ENCODE results near the gene SMTNL2.
"Not testable (repeated sequence)": the region's sequence is repeated elsewhere in the genome, so short reads cannot be mapped to it uniquely, and the experiment has no call there.

Gene SMTNL2

DNA sequence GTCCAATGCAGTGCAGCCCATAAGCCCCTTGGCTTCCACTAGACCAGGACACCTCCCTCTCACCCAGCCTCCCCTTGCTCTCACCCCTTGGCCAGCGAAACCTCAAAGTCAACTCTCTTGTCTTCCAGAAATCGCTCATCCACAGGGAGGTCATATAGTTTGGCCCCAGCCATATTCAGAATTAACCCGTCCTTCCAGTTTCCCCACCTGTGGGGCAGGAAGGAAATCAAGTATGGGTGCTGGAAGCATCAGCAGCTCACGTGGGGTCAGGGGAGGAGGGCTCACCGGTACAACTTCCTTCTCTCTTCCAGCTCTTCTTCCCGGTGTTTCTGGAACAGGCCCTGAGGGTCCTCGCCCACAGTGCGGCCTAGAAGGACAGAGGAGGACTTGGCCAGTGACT lies 54.4 kb downstream of the SMTNL2 start:
- DNase-seq = not testable (repeated sequence)

DNA sequence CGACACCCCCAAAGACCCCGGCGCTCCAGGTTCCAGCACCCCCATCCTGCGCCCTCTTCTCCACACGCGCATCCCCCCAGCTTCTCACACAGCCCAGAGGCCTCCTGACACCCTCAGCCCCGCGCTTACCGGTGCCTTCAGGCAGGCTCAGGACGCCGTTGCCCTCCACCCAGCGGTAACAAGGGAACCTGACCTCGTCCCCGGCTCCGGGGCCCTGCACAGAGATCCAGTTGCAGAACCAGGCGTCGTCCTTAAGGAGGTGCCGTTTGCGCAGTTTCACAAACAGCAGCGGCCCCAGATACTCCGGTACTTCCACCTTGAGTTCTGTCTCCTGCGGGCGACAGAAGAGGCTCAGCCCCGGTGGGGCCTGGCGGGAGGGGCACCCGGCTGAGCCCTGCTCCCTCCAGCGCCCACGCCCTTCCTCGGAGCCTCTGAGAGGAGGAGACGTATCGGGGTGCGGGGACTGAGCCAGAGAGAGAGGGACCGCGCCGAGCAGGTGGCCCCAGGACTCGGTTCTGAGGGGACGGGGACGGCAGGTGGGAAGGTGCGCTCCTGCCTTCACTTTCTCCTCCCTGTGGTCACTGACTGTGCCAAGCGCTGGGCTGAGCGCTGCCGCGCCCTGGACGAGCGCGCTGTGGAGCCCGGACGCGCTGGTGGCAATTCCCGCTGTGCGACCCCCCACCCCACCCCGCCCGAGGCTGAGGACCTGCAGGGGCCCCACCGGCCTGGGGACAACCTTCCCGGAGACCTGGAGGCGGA lies 55.2 kb downstream of the SMTNL2 start:
- peak; percentile 10 for DNase-seq

DNA sequence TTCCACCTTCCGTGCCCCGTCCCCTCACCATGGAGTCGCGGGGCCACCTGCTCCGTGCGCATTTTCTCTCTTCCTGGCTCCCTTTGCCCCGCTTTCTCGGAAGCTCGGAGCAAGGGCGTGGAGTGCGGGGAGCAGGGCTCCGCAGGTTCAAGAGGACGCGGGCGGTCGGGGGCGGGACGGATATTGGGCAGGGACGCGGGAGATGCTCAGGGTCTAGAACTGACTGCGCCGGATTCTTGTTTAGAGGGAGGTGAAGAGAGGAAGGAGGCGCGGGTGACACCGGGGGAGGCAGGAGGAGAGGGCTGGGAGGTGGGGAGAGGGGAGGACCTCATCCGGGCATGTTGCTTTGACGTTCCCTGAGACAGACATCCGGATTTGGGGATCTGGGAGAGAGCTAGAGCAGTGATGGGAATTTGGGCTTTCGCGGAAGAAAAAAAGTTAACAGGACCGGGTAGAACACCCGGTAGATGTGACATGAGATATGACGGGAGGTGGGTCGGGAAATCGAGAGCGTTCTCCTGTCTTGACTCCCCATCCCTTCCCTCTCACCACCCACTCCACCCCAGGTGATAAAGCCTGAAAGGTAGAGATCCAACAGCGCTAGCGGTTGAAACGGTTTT lies 56.4 kb downstream of the SMTNL2 start:
- DNase-seq = not testable (repeated sequence)

GRCh38 chr17:4641297-4642195 lies 57.2 kb downstream of the SMTNL2 start, which contains the start of gene ALOX15:
Gene ALOX15, minus strand, starts transcription at chr17:4641678. Its CDS starts 27 bp downstream, at chr17:4641651.
- DNase-seq = no peak

DNA sequence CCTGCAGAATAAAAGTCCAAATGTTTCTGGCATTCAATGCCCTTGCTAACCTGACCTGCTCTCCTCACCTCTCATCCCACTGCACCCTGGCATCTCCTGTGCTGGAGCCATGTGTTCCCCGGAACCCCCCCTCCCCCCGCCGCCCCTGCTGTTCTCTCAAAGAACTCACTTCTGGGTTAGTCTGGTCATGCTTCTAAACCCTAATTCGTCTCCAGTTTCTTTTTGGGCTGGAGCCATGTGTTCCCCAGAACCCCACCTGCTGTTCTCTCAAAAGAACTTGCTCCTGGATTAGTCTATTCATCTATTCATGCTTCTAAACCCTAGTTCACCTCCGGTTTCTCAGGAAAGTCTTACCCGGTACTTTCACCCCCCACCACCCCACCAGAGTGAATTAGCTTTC lies 58.0 kb downstream of the SMTNL2 start:
- DNase-seq = no peak

DNA sequence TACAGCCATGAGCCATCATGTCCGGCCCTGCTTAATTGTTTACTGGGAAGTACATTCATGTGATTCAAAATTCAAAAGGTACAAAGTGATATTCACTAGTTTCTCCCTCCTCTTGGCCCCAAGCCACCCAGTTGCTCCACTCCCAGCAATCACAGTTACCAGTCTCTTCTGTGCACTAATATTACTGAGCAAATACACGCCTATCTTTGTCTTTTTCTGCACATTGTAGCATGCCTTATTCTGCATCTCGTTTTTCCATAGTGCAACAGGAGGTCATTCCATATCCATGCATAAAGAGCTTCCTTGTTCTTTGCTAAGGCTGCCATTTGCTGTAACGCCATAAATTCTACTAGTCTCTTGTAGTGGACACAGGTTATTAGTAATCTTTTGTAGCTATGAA lies 59.3 kb downstream of the SMTNL2 start:
- no peak for DNase-seq

DNA sequence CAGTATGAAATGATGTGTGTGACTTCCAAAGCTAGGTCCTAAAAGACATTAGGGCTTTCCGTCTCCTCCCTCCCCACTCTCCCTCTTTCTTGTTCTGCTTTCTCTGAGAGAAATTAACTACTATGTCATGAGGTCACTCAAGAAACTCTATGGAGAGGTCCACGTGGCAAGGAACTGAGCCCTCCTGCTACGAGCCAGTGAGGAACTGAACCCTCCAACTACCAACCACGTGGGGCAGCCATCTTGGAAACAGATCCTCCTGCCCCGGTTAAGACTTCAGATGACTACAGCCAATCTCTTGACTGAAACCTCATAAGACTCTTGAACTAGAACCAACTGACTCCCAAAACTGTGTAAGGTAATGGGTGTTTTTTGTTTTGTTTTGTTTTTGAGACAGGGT lies 61.3 kb downstream of the SMTNL2 start:
- no peak for DNase-seq

DNA sequence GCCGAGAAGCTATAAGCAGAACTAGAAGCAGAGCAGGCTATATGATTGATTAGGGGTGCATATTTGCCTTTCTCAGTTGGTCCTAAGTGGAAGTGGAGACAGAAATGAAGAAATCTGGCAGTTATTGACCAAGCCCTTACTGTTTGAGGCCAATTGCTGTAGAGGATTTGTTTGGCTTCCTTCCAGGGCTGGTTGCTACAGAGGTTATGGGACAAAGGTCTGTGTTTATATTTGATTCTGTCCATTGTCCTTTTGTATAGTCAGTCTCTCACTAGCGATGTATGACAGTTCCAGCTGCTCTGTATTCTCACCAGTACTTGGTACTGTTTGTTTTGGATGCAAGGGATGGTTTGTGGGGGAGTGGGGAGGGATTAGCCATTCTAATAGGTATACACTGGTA lies 64.4 kb downstream of the SMTNL2 start:
- peak; percentile 67 for DNase-seq

- no peak for DNase-seq
Measured at GRCh38 chr17:4652997-4653396, 68.7 kb downstream of the SMTNL2 start.

DNA sequence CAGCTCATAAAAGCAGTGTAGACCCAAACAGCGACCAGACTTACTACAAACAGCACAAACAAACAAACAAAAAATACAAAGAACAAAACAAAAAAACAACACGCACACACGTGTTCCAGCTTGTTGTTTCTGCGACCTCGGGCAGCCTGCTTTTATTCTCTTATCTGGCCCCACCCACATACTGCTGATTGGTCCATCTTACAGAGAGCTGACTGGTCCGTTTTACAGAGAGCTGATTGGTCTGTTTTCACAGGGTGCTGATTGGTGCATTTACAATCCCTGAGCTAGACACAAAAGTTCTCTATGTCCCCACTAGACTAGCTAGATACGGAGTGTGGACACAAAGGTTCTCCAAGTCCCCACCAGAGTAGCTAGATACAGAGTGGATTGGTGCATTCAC lies 71.6 kb downstream of the SMTNL2 start:
- DNase-seq = not testable (repeated sequence)

DNA sequence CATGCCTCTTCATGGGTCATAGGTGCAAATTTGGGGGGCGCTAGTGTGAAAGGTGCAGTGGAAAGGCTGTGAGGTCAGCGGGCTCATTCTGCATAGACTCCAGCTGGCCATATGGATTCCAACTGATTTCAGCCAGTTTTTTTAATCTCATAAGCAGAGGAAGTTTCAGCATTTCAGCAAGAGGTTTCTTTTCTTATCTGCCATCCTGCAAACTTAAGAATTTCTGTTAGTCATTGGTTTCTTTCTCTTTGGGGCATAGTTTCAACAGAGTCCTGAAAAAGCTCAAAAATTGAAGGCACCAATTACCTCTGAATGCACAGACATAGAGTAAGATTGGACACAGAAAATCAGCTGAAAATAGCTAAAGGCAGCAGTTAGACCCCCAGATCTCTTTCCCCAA lies 73.3 kb downstream of the SMTNL2 start:
- DNase-seq = no peak

Data from COR-L47 (cell line).